Lower lobe of right lung (tissue), 2 donors: ENCODE measurements around the gene NCKAP1. TPM values are rescaled to one million over a fixed set of nuclear protein-coding genes. Genes with fewer than 3 reads are reported as not detected.

Experiments
- ATAC-seq, 2 donors: fragments of 200-7000 bp; cut with Tn5 transposase; one replicate each; pipeline ENCODE4 v1.9.1; 2020 to 2022; ENCODE audit warnings: mild to moderate bottlenecking in 2 of 2, moderate library complexity in 2 of 2
- DNase-seq: peaks from one replicate; pipeline ENCODE4 v3.0.0-alpha.2; 2020
- H3K27ac ChIP-seq: fragments of 200-600 bp; one replicate; pipeline ENCODE4 v1.8.0; 2022
- H3K27me3 ChIP-seq: fragments of 200-600 bp; one replicate; pipeline ENCODE4 v1.8.0; 2022; ENCODE audit warnings: low read depth
- H3K36me3 ChIP-seq: fragments of 200-600 bp; one replicate; pipeline ENCODE4 v1.8.0; 2022; ENCODE audit warnings: mild to moderate bottlenecking
- H3K4me1 ChIP-seq: fragments of 200-600 bp; one replicate; pipeline ENCODE4 v1.8.0; 2022
- H3K4me3 ChIP-seq: fragments of 200-600 bp; one replicate; pipeline ENCODE4 v1.8.0; 2022; ENCODE audit warnings: mild to moderate bottlenecking
- H3K9me3 ChIP-seq: fragments of 200-600 bp; one replicate; pipeline ENCODE4 v1.8.0; 2022
- CTCF ChIP-seq: fragments of 200-600 bp; IDR thresholded peaks from one replicate; pipeline ENCODE4 v1.8.0; 2022; ENCODE audit warnings: antibody characterized with exemption, mild to moderate bottlenecking
- intact Hi-C: fragments of 100-400 bp; cut with DNase I; formaldehyde crosslinking; loops from one replicate; pipeline ENCODE4 v1.11.0; 2022
- total RNA-seq: library from RNA; stranded (reverse); fragmentation: NEBNext Ultra II Directional; extraction: Animal tissue kit (Norgen Biotek cat#: 25700); gene quantifications from one replicate; pipeline ENCODE4 v1.2.1, GENCODE V29; 2021
- donor health status: DM: no; HTN: yes; CAD: no; lungs with severe emphysema.

NCKAP1 gene
- total RNA-seq, 1 donor from 2014 or later, result 96.8 TPM

DNA sequence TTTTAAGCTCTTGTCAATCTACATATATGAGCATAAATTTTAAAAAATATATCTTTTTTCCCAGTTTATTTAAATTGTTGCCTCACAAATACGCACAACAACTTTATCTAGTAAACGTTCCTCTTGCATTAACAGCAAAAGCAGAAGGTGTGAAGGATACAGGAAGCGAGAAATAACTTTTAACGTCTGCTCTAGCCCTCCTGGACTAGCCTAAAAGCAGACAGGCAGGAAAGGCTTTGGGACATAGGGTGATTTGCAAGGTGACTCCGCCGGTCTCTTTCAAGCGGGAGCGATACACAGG, 39.9 kb upstream of the NCKAP1 start:
- Histone ChIP-seq H3K9me3 (no peaks in the 10 kb centered on the region), H3K4me3 (peak overlapping the region; percentile 73), H3K27ac (peak overlapping the region; percentile 86), H3K36me3 (no peaks in the 10 kb centered on the region), H3K27me3 (no peaks in the 10 kb centered on the region), H3K4me1 (peaks cover 14% of the 10 kb centered on the region)
- peak; percentile 53 for DNase-seq
- intact Hi-C loops, result no loop called here
- TF ChIP-seq CTCF, result no peak
- ATAC-seq, result peak; percentile 77 to 88

DNA sequence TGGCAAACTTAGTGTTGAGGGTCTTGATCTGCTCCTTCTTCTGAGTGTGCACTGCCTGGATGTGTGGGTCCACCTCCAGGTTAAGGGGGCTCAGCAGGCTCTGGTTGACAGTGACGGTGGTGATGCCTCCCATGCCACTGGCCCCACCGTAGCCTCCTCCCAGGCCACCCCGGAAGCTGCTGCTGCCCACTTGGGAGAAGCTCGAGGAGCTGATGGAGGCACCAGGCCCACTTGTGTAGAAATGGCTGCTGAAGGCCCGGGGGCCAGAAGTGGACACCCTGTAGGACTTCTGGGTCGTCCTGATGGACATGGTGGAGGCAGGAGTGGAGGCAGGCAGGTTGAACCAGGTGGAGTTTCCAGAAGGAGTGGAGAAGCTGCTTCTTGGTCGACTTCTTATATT, 33.9 kb upstream of the NCKAP1 start:
- H3K4me3 ChIP-seq, result no peak overlapping the region
- intact Hi-C loops, result no loop called here
- H3K9me3 ChIP-seq, result no peaks in the 10 kb centered on the region

DNA sequence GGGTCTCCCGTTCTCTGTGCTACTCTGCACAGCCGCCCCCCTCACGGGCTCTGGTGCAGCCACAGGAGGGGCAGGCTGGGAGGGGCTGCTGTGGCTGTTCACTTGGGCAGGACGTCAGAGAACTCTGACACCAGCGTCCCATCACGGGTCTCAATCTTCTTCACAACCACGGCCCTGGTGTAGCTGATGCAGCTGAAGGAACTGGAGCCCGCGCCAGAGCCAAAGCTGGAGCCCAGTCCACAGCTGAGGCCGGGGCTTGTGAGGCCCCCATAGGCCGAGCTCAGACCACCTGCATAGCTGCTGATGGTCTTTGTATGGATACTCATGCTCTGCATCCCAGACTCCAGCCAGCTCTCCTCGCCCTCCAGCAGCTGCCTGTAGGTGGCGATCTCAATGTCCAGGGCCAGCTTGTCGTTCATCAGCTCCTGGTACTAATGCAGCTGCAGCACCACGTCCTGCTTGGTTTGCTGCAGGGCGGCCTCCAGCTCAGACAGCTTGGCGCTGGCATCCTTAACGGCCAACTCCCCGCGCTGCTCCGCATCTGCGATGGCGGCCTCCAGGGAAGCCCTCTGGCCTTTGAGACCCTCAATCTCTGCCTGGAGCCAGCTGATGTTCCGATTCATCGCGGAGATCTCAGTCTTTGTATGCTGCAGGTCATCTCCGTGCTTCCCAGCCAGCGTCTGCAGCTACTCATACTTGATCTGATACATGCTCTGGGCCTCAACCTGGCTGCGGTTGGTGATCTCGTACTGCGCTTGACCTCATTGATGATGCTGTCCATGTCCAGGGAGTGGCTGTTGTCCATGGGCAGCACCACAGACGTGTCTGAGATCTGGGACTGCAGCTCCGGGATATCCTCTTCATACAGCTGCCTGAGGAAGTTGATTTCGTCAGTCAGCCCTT, 32.9 kb upstream of the NCKAP1 start:
- ATAC-seq, result peak in 1 of 2 donors; percentile 31
- DNase-seq, result peak; percentile 56

More for the DNA sequence above, 33.9 kb upstream of the NCKAP1 start:
- no peak overlapping the region for H3K27ac ChIP-seq
- no peaks in the 10 kb centered on the region for H3K27me3 ChIP-seq
- DNase-seq (no peak), ATAC-seq (no peak)
- H3K4me1 ChIP-seq, result no peaks in the 10 kb centered on the region
- no peaks in the 10 kb centered on the region for H3K36me3 ChIP-seq
- no peak for TF ChIP-seq CTCF

DNA sequence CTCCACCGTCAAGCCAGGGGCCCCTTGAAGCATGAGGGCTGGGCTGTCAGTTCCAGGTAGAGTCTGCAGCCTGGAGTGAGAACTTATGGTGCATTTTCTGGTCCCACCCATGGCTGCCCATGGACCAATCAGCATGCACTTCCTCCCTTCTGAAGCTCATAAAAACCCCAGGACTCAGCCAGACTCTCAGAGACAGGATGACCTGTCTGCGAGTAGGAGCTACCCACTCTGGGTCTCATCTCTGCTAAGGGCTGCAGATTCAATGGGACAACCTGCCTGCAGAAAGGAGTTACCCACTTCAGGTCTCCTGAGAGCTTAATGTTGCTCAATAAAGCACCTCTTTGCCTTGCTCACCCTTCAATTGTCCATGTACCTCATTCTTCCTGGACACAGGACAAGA, 30.9 kb upstream of the NCKAP1 start:
- DNase-seq, result no peak
- no peak for TF ChIP-seq CTCF
- Histone ChIP-seq H3K36me3 (no peaks in the 10 kb centered on the region), H3K27me3 (peaks cover 4% of the 10 kb centered on the region), H3K27ac (no peak overlapping the region), H3K4me1 (no peaks in the 10 kb centered on the region), H3K9me3 (no peaks in the 10 kb centered on the region), H3K4me3 (no peak overlapping the region)
- intact Hi-C loops, result no loop called here
- ATAC-seq, result no peak

More for the DNA sequence above, 32.9 kb upstream of the NCKAP1 start:
- Histone ChIP-seq H3K27me3 (no peaks in the 10 kb centered on the region), H3K9me3 (no peaks in the 10 kb centered on the region), H3K4me1 (no peaks in the 10 kb centered on the region), H3K27ac (no peak overlapping the region), H3K4me3 (no peak overlapping the region), H3K36me3 (no peaks in the 10 kb centered on the region)
- peak; percentile 61 for TF ChIP-seq CTCF
- intact Hi-C loops, result no loop called here

GRCh38 chr2:183068561-183068960, 30.3 kb upstream of the NCKAP1 start:
- no peaks in the 10 kb centered on the region for H3K4me1 ChIP-seq
- ATAC-seq, result no peak
- H3K27ac ChIP-seq, result no peak overlapping the region
- H3K27me3 ChIP-seq, result peaks cover 4% of the 10 kb centered on the region
- H3K36me3 ChIP-seq, result no peaks in the 10 kb centered on the region
- TF ChIP-seq CTCF, result no peak
- intact Hi-C loops, result no loop called here
- H3K4me3 ChIP-seq, result no peak overlapping the region
- H3K9me3 ChIP-seq, result no peaks in the 10 kb centered on the region
- no peak for DNase-seq
